Measurements from ENCODE around the gene MYO19.
"Not testable (repeated sequence)": the region's sequence is repeated elsewhere in the genome, so short reads cannot be mapped to it uniquely, and the experiment has no call there.

MYO19 gene

GRCh38 chr17:36464765-36465088, 69.9 kb downstream of the MYO19 start:
- DNase-seq (ENCODE audit: low spot score) = peak; percentile 47

DNA sequence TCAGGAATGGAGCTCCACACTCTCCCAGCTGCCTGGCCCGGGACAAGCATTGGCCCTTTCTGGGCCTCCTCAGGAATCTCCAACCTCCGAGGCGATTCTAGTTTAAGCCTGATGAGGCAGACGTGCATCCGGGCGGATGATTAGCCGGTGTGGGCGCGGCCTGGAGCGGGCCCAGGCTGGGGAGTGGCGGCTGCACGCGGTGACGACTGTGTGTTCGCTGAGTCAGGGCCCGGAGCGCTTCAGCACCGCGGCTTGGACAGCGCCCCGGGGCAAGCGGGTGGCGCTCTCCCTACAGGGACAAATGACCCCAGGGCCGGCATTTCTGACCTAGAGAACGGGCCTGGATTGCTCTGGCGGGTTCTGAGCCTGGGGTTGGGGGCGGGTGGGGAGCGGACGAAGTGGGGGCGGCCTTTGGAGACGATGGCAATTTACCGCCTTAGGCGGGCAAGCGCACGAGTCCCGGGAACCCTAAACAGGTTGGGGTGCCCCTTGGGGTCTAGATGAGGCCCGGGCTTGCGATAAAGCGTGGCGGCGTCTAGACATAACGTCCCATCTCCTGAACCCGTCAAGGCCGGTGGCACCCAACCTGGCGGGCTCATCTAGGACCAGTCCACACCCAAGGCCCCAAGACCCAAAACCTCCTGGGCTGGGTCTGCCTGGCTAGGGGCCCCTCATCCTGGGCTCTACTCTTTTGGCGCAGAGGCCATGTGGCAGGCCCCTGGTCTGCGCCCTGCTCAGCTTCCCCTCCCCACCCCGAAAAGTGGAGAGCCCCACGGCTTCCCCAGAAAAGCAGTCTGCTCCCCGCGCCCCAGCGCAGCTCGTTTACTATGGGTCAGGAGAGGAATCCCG, 70.5 kb downstream of the MYO19 start:
- peak; percentile 99 for DNase-seq (ENCODE audit: low spot score)

DNA sequence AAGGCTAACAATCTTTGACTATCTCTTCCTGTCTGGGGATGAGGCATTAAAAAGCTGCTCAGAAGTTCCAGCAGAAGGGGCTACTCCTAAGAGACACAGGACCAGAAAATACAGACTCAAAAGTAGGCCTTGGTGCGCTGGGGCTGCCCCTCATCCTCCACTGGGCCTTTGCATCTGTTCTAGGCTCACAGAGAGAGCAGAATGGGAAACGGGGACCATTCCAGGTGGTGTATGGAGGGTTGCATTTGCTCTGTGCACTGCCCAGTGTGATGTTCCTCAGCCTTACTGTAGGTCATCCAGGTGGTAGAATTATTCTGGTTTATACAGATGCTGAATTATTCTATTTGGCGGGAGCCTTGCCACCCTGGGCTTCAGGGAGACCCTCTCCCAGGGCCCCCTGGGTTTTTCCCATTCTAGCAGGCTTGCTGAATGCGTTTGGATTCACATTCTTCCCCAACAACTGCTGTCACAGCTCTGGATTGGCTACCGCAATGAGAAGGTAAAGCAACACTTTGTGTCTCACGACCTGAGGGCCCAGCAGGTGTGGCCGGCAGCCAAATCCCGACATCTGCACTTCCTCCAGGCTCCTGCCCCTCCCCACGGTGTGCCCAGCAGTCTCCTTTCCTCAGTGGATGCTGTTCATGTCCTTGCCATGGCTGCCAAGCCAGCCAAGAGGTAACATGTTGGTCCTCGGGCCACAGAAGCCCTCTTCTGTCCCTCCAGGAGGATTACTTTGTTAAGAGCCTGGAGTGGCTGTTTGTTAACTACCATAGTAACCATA, 73.1 kb downstream of the MYO19 start:
- no peak for DNase-seq (ENCODE audit: low spot score)

GRCh38 chr17:36460265-36460937, 74.3 kb downstream of the MYO19 start:
- DNase-seq (ENCODE audit: low spot score) = no peak

GRCh38 chr17:36459601-36460000, 75.1 kb downstream of the MYO19 start:
- no peak for DNase-seq (ENCODE audit: low spot score)

GRCh38 chr17:36459045-36459444, 75.6 kb downstream of the MYO19 start:
- DNase-seq (ENCODE audit: low spot score) = no peak

DNA sequence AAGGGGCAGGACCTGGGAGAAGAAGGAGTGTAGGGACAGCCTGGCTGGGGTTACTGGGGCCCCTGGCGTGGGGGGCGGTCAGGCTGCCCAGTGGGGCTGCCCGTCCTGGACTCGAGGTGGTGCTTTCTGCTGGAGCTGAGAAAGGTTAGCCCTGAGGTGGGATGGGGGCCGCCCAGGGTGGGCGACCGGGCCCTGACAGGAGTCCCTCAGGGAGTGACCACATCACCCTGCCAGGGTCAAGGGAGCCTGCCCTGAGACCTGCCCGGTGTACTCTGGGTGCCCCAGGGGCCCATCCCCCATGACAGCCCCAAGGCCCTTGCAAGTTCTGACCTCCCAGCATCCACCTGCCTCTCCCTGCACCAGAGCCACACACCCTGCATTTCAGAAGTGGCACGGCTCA, 77.0 kb downstream of the MYO19 start:
- not testable (repeated sequence) for DNase-seq (ENCODE audit: low spot score)

DNA sequence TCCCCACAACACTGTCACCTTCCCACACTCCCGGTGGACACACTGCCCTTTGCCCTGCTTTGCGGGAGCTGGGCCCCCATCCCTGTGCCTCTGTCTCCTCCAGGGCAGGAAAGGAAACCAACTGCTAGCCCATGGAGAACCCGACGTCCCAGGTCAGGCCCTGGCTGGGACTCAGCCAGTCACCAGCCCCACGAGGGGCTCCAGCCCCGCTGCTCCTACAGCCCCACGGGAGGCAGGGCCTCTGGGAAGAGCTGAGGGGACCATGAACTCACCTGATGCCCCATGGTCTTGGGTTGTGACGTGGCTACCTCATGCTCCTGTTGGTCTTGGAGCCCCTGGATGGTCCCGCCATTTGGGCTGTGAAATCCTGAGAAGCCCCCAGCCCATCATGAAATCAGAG, 81.8 kb downstream of the MYO19 start:
- DNase-seq (ENCODE audit: low spot score) = not testable (repeated sequence)

DNA sequence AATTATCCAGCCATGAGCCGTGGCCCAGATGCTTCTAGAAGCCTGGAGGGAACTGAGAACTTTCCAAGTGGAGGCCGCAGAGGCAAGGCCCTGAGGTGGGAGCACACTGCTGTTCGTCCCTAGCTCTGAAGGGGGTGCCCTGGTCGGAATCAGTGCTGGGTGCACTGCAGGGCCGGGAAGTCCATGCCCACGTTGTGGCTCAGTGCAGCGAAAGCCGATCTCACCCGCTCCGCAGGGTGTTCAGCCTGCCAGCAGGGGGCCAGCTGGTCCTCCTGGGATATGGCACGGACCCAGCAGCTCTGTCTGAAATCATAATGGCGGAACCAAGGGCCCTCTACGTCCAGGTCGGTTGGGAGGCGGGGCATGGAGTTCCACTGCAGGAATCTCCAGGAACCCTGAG, 84.7 kb downstream of the MYO19 start:
- DNase-seq (ENCODE audit: low spot score) = not testable (repeated sequence)
